Measurements from ENCODE around the gene CUX1. TPM values are rescaled to one million over a fixed set of nuclear protein-coding genes. Genes with fewer than 3 reads are reported as not detected.

The CUX1 gene
- total RNA-seq, 4 donors from 2014 or later: 42.8 to 59.0 (median 47.4) TPM

DNA sequence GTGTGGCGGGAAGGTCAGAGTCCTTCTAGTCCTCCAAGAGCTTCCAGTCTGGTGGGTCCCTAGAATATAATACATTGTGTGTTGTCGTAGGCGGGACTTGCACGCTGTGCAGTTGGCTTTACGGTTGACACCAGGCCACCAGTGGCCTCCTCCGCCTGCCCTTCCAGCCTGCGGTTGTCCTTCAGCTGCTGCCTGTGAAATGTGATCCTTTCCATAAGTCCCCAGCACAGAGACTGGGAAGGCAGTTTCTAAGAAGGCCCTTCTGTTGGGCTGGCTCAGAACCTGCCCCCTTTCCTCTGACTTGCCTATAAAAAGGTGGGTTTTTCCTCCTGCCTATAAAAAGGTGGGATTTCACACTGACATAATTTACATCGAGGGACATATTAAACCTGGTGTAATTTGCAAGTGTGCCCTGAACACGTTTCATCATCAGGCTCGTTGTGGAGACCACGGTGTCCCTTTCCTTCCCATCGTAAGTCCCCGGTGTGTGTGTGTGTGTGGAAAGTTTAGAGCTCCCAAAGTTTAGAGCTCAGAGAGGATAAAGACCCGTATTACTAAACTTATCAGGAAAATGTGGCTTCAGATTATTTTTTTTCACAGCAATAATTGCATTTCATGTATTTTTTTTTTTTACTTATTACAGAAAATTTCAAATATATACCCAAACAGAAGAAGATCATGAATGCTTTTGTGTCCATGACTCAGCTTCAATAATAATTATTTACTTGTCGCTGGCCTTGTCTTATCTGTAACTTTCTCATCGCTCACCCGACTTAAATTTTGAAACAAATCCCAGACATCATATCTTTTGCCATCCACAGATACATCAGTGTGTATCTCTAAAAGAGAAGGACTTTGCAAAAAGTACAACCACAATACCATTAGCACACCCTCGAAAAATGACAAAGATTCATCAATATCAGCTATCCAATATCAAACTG is 45.1 kb downstream of the CUX1 start:
- no peak for TF ChIP-seq CTCF (IDR thresholded peaks at IDR 0.05; ENCODE audit: low read depth)

GRCh38 chr7:101863598-101863997 is 46.2 kb downstream of the CUX1 start:
- TF ChIP-seq CTCF (IDR thresholded peaks at IDR 0.05; ENCODE audit: low read depth): no peak

DNA sequence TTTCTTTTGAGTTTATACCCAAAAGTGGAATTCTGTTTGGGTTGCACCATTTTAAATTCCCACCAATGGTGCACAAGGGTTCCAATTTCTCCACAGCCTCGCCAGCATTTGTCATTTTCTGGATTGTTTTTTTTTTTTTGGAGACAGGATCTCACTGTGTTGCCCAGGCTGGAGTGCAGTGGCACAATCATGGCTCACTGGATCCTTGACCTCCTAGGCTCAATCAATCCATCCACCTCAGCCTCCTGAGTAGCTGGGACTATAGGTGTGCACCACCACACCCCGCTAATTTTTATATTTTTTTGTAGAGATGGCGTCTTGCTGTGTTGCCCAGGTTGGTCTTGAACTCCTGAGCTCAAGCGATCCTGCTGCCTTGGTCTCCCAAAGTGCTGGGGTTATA is 46.6 kb downstream of the CUX1 start:
- no peak for TF ChIP-seq CTCF (IDR thresholded peaks at IDR 0.05; ENCODE audit: low read depth)

GRCh38 chr7:101865031-101865430 is 47.6 kb downstream of the CUX1 start:
- TF ChIP-seq CTCF (IDR thresholded peaks at IDR 0.05; ENCODE audit: low read depth): no peak

GRCh38 chr7:101865455-101865854 is 48.0 kb downstream of the CUX1 start:
- TF ChIP-seq CTCF (IDR thresholded peaks at IDR 0.05; ENCODE audit: low read depth): no peak

DNA sequence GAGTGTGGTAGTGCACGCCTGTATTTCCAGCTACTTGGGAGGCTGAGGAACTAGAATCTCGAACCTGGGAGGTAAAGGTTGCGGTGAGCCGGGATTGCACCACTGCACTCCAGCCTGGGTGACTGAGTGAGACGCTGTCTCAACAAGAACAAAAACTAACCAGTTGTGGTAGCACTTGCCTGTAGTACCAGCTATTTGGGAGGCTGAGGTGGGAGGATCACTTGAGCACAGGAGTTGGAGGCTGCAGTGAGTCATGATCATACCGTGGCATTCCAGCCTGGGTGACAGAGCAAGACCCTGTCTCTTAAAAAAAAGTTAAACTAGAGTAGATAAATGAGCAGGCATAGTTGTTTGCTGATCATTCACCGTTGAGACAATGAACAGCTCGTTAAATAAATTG is 48.9 kb downstream of the CUX1 start:
- no peak for TF ChIP-seq CTCF (IDR thresholded peaks at IDR 0.05; ENCODE audit: low read depth)

DNA sequence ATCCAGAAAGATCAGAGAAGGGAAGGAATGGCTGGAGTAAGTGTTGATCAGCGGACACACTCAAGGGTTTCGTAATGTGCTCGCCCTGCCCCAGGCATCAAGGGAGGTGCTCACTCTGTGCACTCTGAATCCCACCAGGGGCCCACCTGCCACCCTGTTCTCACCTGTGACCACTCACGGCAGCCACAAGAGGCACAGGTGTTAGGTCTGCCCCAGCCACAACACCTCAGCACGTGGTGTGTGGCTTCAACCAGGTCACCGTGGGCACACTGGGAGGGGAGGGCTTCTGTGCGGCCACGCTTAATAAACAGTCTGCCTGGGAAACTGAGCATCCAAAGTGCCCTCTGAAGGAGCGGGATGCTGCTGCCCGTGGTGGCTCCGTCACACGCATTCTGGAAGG is 49.8 kb downstream of the CUX1 start:
- TF ChIP-seq CTCF (IDR thresholded peaks at IDR 0.05; ENCODE audit: low read depth): no peak

Measured in subcutaneous adipose tissue (tissue), 4 donors.